GM21423 (cell line): ENCODE measurements around the gene XG.

Experiments
- ATAC-seq: cut with Tn5 transposase; IDR thresholded peaks from one replicate; pipeline ENCODE4 v1.9.1; 2021; ENCODE audit warnings: mild to moderate bottlenecking, moderate library complexity; ENCODE audit not compliant: unreplicated experiment

The XG gene

GRCh38 chrX:2862404-2862803, 110.6 kb downstream of the XG start:
- no peak for ATAC-seq

GRCh38 chrX:2863646-2864045, 111.8 kb downstream of the XG start:
- no peak for ATAC-seq
